HL-60/S4 treated with retinoic acid at 250 ng/mL for 4 days and 3 days (cell line): Measurements from ENCODE around the gene AP3B1.

Experiments used
- in situ Hi-C: fragments of 300-500 bp; cut with MboI; formaldehyde crosslinking; loops from 2 replicates; pipeline ENCODE4 v1.7.0; 2022; ENCODE audit warnings: low sequenced_read_pairs

AP3B1 gene

GRCh38 chr5:77983482-77984199 is 310.9 kb downstream of the AP3B1 start:
- in situ Hi-C loops: no loop called here

GRCh38 chr5:77981820-77982219 is 312.7 kb downstream of the AP3B1 start:
- in situ Hi-C loops: no loop called here

GRCh38 chr5:77974576-77974975 is 319.9 kb downstream of the AP3B1 start:
- in situ Hi-C loops: no loop called here

GRCh38 chr5:77973253-77973609 is 321.3 kb downstream of the AP3B1 start:
- in situ Hi-C loops: no loop called here

- in situ Hi-C loops: no loop called here
Observed at GRCh38 chr5:77972469-77973252, 321.8 kb downstream of the AP3B1 start.

- in situ Hi-C loops: no loop called here
Observed at GRCh38 chr5:77971776-77972468, 322.6 kb downstream of the AP3B1 start.

- in situ Hi-C loops: no loop called here
Observed at GRCh38 chr5:77970891-77971290, 323.6 kb downstream of the AP3B1 start.

GRCh38 chr5:77963795-77964194 is 330.7 kb downstream of the AP3B1 start:
- in situ Hi-C loops: no loop called here

GRCh38 chr5:77960863-77961396 is 333.6 kb downstream of the AP3B1 start:
- in situ Hi-C loops: no loop called here

GRCh38 chr5:77960305-77960704 is 334.2 kb downstream of the AP3B1 start:
- in situ Hi-C loops: no loop called here

GRCh38 chr5:77958642-77959330 is 335.7 kb downstream of the AP3B1 start:
- in situ Hi-C loops: no loop called here

GRCh38 chr5:77957931-77958521 is 336.5 kb downstream of the AP3B1 start:
- in situ Hi-C loops: no loop called here

GRCh38 chr5:77957516-77957915 is 337.0 kb downstream of the AP3B1 start:
- in situ Hi-C loops: no loop called here

- in situ Hi-C loops: no loop called here
Observed at GRCh38 chr5:77957081-77957480, 337.4 kb downstream of the AP3B1 start.

GRCh38 chr5:77955577-77955976 is 338.9 kb downstream of the AP3B1 start:
- in situ Hi-C loops: no loop called here

- in situ Hi-C loops: no loop called here
Observed at GRCh38 chr5:77953374-77953773, 341.1 kb downstream of the AP3B1 start.

- in situ Hi-C loops: no loop called here
Observed at GRCh38 chr5:77952636-77953212, 341.8 kb downstream of the AP3B1 start.
